ENCODE data around the gene MAN2A1. TPM values are rescaled to one million over a fixed set of nuclear protein-coding genes. Genes with fewer than 3 reads are reported as not detected.

The MAN2A1 gene
- total and polyA plus RNA-seq, 2 experiments from 2014 or later: 32.5 to 129 TPM

DNA sequence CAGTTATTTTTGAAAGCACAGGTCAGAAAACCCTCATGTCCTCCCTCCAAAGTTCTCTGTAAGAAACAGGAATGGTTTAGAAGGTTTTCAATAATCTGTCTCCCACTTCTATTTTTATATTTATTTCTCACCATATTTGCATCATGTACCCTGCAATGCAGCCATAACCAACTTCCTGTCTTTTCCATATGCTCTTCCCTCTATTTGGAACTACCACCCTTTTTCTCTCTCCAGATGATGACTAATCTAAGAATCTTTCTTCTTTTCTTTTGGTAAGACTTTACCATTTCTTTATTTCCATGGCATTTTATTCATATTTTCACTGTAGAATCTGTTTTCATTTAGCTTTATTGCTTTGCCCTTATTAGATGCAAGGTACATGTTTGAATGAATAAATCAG, 33.9 kb downstream of the MAN2A1 start:
- Mint-ChIP-seq H3K9me3 (no peaks in the 10 kb centered on the region), H3K36me3 (ENCODE audit: low read depth) (peaks cover 15% of the 10 kb centered on the region), H3K4me1 (peaks cover 5% of the 10 kb centered on the region; the same call in 2 of the 3 replicates), H3K27ac (no peak overlapping the region), H3K27me3 (ENCODE audit: insufficient read depth, low read depth, poor library complexity) (no peaks in the 10 kb centered on the region), H3K4me3 (no peak overlapping the region)
- H4K20me1 ChIP-seq (replicated peaks; ENCODE audit: insufficient read depth): peaks cover 7% of the 10 kb centered on the region
- H3K9me2 ChIP-seq (ENCODE audit: insufficient read depth): no peaks in the 10 kb centered on the region
- no peaks in the 10 kb centered on the region for H3F3A ChIP-seq (replicated peaks; ENCODE audit: low read depth)
- TF ChIP-seq ZNF114 (CRISPR knock-in tag; IDR thresholded peaks at IDR 0.05) (no peak), EZH2phosphoT487 (IDR thresholded peaks at IDR 0.05; ENCODE audit: unreplicated experiment) (no peak), EZH2 (IDR thresholded peaks at IDR 0.05; ENCODE audit: low read depth, unreplicated experiment) (no peak), CREB1 (CRISPR knock-in tag; IDR thresholded peaks at IDR 0.05; ENCODE audit: low read depth) (no peak), POLR2AphosphoS5 (IDR thresholded peaks at IDR 0.05; ENCODE audit: low read depth) (no peak), STAT1 (IDR thresholded peaks at IDR 0.05; ENCODE audit: unreplicated experiment) (no peak), REST (IDR thresholded peaks at IDR 0.05; ENCODE audit: unreplicated experiment) (no peak), NANOG (IDR thresholded peaks at IDR 0.05; ENCODE audit: borderline replicate concordance) (no peak), JUNB (IDR thresholded peaks at IDR 0.05; ENCODE audit: unreplicated experiment) (no peak), CTCF (conservative IDR thresholded peaks at IDR 0.05; ENCODE audit: low read depth in 2 of 2) (no peak), ZNF331 (CRISPR knock-in tag; IDR thresholded peaks at IDR 0.05; ENCODE audit: low read depth) (no peak)
- TF ChIP-seq, protein P1, sequence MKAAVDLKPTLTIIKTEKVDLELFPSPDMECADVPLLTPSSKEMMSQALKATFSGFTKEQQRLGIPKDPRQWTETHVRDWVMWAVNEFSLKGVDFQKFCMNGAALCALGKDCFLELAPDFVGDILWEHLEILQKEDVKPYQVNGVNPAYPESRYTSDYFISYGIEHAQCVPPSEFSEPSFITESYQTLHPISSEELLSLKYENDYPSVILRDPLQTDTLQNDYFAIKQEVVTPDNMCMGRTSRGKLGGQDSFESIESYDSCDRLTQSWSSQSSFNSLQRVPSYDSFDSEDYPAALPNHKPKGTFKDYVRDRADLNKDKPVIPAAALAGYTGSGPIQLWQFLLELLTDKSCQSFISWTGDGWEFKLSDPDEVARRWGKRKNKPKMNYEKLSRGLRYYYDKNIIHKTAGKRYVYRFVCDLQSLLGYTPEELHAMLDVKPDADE (IDR thresholded peaks at IDR 0.05): no peak
- TF ChIP-seq, protein P2, sequence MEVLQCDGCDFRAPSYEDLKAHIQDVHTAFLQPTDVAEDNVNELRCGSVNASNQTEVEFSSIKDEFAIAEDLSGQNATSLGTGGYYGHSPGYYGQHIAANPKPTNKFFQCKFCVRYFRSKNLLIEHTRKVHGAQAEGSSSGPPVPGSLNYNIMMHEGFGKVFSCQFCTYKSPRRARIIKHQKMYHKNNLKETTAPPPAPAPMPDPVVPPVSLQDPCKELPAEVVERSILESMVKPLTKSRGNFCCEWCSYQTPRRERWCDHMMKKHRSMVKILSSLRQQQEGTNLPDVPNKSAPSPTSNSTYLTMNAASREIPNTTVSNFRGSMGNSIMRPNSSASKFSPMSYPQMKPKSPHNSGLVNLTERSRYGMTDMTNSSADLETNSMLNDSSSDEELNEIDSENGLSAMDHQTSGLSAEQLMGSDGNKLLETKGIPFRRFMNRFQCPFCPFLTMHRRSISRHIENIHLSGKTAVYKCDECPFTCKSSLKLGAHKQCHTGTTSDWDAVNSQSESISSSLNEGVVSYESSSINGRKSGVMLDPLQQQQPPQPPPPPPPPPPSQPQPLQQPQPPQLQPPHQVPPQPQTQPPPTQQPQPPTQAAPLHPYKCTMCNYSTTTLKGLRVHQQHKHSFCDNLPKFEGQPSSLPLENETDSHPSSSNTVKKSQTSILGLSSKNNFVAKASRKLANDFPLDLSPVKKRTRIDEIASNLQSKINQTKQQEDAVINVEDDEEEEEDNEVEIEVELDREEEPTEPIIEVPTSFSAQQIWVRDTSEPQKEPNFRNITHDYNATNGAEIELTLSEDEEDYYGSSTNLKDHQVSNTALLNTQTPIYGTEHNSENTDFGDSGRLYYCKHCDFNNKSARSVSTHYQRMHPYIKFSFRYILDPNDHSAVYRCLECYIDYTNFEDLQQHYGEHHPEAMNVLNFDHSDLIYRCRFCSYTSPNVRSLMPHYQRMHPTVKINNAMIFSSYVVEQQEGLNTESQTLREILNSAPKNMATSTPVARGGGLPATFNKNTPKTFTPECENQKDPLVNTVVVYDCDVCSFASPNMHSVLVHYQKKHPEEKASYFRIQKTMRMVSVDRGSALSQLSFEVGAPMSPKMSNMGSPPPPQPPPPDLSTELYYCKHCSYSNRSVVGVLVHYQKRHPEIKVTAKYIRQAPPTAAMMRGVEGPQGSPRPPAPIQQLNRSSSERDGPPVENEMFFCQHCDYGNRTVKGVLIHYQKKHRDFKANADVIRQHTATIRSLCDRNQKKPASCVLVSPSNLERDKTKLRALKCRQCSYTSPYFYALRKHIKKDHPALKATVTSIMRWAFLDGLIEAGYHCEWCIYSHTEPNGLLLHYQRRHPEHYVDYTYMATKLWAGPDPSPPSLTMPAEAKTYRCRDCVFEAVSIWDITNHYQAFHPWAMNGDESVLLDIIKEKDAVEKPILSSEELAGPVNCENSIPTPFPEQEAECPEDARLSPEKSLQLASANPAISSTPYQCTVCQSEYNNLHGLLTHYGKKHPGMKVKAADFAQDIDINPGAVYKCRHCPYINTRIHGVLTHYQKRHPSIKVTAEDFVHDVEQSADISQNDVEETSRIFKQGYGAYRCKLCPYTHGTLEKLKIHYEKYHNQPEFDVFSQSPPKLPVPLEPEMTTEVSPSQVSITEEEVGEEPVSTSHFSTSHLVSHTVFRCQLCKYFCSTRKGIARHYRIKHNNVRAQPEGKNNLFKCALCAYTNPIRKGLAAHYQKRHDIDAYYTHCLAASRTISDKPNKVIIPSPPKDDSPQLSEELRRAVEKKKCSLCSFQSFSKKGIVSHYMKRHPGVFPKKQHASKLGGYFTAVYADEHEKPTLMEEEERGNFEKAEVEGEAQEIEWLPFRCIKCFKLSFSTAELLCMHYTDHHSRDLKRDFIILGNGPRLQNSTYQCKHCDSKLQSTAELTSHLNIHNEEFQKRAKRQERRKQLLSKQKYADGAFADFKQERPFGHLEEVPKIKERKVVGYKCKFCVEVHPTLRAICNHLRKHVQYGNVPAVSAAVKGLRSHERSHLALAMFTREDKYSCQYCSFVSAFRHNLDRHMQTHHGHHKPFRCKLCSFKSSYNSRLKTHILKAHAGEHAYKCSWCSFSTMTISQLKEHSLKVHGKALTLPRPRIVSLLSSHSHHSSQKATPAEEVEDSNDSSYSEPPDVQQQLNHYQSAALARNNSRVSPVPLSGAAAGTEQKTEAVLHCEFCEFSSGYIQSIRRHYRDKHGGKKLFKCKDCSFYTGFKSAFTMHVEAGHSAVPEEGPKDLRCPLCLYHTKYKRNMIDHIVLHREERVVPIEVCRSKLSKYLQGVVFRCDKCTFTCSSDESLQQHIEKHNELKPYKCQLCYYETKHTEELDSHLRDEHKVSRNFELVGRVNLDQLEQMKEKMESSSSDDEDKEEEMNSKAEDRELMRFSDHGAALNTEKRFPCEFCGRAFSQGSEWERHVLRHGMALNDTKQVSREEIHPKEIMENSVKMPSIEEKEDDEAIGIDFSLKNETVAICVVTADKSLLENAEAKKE (CRISPR knock-in tag; IDR thresholded peaks at IDR 0.05): no peak
- H3K27me3 ChIP-seq (ENCODE audit: insufficient read depth): no peaks in the 10 kb centered on the region
- H3K27ac ChIP-seq (ENCODE audit: low read depth): no peak overlapping the region
- ATAC-seq: no peak
- H2AFZ ChIP-seq: no peak overlapping the region
- H3K4me3 ChIP-seq: no peak overlapping the region
- no peak for DNase-seq (ENCODE audit: low spot score)
- no peaks in the 10 kb centered on the region for H3K4me1 ChIP-seq (ENCODE audit: insufficient read depth)
- no peaks in the 10 kb centered on the region for H3K36me3 ChIP-seq (ENCODE audit: insufficient read depth)
- no peak overlapping the region for H3K4me2 ChIP-seq
- peaks cover 80% of the 10 kb centered on the region for H3K79me2 ChIP-seq (replicated peaks; ENCODE audit: insufficient read depth)
